HG03039 (cell line): ENCODE measurements around the gene LRP1B.
"Not testable (repeated sequence)": the region's sequence is repeated elsewhere in the genome, so short reads cannot be mapped to it uniquely, and the experiment has no call there.

Experiments
- ATAC-seq: cut with Tn5 transposase; IDR thresholded peaks from one replicate; pipeline ENCODE4 v1.9.1; 2021; ENCODE audit warnings: mild to moderate bottlenecking, moderate library complexity; ENCODE audit not compliant: unreplicated experiment

The LRP1B gene

DNA sequence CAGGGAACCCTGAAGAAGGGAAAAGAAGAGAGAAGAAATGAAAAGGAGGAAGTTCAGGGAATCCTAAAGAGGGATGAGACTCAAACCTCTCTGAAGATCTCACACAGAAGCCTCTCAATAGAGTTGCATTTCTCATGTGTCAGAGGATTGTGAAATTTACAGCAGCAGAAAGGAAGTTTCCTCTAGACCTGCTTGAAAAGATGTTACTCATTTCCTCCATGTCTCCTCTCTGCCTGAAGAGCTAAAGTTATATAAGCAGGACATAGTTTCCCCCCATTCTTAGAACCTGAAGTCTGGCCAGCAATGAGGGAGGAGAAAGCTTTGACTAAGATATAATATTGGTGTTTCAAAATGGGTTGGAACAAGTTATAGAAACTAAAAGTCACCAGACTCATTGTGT is 1155.6 kb downstream of the LRP1B start:
- no peak for ATAC-seq

GRCh38 chr2:140972724-140973123 is 1158.1 kb downstream of the LRP1B start:
- ATAC-seq: no peak

- not testable (repeated sequence) for ATAC-seq
Measured at GRCh38 chr2:140964324-140964723, 1166.5 kb downstream of the LRP1B start.

DNA sequence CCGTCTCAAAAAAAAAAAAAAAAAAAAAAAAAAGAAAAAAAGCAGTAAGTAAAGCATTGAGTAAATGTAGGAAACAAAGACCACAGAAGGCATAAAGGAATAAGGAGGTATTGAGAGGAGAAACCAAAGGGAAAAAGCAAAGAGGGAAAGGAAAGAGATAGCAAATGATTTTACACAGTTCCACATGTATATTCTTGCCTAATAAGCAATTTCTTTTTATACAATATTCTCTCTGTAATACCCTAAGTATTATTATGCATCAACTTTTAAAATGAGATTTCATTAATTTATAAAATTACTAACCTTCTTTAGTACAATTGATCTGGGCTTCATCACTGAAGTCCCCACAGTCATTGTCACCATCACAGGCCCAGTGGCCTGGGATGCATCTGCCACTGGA is 1180.9 kb downstream of the LRP1B start:
- no peak for ATAC-seq

DNA sequence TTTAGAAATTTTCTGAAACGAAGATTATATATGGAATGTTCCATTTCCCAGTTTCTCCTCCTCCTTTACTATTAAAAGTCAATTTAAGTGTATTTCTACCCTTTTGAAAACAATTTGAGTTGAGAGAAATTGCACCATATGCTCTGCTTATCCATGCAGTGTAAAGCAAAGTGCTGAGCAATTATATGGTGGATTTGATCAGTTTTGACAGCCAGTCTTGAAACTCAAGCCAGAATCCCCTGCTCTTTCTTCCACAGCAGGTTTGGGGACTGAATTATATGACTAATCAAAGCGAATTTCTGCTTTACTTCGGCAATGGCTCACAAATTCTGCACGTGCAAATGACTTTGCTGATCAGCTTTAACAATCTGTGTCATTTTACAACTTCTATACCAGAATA is 1183.6 kb downstream of the LRP1B start:
- no peak for ATAC-seq

DNA sequence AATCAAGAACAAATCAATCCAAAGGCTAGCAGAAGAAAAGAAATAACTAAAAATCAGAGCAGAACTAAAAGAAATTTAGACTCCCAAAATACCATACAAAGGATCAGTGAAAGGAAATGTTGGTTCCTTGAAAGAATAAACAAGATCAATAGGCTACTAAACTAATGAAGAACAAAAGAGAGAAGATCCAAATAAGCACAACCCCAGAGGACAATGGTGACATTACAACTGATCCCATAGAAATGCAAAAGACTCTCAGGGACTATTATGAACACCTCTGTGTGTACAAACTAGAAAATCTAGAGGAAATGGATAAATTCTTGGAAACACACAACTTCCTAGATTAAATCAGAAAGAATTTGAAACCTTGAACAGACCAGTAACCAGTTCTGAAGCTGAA is 1186.9 kb downstream of the LRP1B start:
- ATAC-seq: no peak

DNA sequence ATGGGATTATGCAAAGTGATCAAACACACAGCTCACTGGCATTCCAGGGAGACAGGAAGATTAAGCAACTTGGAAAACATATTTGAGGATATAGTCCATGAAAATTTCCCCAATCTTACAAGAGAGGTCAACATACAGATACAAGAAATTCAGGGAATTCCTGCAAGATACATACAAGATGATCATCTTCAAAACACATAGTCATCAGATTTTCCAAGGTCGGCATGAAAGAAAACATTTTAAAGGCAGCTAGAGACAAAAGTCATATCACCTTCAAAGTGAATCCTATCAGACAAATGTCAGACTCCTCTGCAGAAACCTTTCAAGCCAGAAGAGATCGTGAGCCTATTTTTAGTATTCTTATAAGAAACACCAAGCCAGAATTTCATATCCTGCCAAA is 1188.5 kb downstream of the LRP1B start:
- ATAC-seq: no peak

GRCh38 chr2:140929849-140930248 is 1201.0 kb downstream of the LRP1B start:
- no peak for ATAC-seq

- no peak for ATAC-seq
Measured at GRCh38 chr2:140918426-140918825, 1212.4 kb downstream of the LRP1B start.

- ATAC-seq: no peak
Measured at GRCh38 chr2:140916410-140916809, 1214.4 kb downstream of the LRP1B start.

DNA sequence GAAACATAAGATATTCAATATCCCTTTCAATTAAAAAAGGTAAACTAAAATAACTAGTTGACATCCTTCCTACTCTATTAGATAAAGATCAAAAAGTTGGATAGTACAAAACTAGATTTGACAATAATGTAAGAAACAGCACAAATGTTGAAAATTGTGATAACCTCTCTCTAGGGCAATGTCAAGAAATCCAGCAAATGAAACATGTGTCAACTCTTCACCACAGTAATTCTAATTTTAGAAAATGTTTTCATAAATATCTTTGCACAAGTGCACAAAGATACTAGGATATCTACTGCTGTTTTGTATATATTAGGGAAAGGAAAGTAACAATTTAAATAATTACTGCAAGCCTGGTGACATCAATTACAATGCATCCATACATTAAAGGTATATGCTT is 1220.1 kb downstream of the LRP1B start:
- no peak for ATAC-seq

DNA sequence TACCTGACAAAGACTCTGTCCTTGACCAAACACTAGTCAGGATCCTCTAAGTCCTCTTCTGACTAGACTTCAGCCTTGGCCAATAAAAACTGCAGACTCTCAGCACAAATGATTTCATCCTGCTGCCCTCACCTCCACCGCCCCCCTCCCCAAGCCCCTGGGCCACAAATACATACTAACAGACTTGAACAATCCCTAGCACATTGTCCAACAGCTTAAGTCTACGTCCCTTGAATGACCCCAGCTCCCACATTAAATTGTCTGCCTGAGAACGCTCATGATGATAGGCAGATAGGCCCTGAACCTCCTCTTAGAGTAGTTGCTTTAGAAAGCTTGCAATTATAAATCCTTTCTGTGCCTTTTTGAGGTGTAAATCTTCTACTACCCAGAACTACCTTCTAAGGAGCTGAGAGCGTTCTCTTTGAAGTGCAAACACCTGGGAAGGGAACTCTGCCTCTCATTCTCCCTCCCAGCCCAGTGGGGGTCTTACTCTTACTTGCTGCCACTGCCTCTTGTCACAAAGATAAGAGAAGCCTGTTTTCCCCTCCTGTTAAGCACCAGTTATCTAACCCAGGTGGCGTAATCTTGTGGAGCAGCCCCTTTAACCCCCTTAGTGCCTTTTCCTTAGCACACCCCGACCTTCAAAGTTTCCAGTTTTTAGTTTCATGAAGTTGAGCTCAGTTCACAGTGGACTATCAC is 1225.6 kb downstream of the LRP1B start:
- ATAC-seq: no peak

- no peak for ATAC-seq
Measured at GRCh38 chr2:140895378-140895777, 1235.4 kb downstream of the LRP1B start.

DNA sequence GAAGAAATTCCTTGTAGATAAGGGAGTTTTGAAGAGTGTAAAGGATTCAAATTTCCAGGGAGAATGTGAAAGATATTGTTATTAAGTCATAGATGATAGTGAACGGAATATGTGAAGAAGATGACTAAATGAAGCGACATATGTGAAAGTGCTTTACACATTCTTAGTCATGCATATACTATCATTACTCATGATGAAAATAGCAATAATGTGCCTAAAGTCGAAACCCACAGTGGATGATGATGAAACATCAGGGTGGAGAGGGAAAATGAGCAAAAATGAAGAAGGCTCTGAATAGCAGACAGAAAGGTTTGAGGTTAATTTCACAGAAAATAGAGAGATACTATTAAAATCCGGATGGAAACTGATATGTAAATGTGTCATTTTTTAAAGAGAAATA is 1237.1 kb downstream of the LRP1B start:
- ATAC-seq: no peak

DNA sequence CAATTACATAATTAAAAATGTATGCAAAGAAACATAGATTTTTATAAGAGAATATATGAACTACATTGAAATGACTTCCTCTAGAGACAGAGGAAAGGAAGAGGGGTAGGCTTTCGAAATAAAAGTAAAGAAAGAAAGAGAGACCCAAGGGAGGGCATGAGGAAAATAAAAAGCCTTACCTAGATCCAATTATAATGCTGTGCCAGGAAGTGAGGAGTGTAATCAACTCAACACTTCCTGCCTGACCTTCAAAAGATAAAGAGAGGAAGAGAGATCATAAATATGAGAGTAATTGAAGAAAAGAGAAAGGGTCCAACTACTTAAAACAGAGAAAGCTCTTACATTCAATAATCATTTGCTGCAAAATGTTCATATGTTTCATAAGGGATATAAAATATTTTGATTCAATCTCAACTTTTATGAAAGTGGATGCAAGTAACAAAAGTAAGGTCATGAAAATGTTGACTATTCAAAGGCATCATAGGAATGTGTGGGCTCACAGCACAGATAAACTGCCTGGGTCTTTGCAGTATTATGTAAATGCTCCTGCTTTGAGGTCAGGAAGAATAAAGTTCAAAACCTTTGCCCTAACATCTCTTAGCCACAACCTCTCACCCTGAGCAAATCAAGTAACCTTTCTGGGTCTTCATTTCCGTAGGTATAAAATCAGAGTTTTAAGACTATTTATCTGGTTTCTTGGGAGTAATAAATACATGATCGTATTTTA is 1237.7 kb downstream of the LRP1B start:
- ATAC-seq: no peak

- no peak for ATAC-seq
Measured at GRCh38 chr2:140892436-140892835, 1238.4 kb downstream of the LRP1B start.

DNA sequence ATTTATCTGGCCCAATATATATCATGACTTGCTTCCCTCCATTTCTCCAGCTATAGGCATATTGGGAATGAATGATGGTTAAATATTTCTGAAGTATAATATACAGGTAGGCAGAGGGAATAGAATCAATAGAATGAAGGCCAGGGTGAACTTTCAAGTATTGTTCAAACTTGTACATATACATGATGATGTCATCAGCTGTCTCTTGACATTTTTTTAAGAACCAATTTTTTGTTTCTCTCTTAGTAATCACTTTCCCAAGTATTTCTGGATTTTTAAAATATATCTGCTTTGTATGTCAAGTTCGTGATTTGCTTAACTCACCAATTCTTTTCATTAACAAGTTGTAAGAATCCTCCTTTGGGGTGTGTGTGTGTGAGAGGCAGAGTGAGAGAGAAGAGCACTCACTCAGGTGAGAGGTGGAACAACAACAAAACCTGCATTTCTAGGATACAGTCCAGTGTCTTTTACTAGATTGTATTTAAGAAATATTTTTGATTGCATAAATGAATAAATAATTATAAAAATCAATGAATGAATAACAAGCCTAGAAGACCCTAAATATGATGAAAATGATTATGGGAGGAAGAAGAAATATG is 1239.1 kb downstream of the LRP1B start:
- no peak for ATAC-seq

- no peak for ATAC-seq
Measured at GRCh38 chr2:140882671-140883620, 1247.9 kb downstream of the LRP1B start.

DNA sequence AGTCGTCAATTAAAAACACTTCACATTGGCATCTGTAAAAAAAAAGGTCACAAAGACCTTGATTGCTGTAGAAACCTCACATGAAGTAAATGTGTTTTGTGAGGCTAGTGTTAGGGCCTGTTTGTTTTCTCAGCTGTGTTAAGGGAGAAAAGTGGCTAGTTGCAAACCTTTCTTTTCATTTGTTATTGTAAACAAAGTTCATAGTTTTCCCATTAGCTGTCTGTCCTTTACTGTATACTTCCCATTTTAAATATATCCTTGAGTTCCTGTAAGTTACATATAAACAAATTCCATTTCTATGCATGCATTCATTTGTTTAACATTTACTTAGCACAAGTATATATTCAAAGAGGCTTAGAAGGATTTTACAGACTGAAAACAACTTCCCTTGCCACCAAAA is 1250.2 kb downstream of the LRP1B start:
- no peak for ATAC-seq

DNA sequence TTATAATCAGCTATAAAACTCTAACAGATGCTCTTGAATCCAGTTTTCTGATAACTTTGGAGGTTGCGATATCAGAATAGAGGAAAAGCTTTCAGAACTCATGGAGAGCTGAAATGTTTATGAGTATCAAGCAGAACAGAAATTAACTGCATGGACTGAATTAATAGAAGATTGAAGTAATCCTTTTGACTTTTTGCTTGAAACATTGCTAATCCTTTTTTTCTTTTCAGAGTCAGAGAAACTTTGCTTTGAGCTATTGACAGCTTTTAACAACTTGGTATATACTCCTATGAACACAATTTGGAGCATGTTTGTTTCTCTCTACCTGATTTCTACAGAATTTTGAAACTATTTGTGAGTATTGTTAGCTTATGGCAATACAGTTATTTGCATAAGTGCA is 1254.8 kb downstream of the LRP1B start:
- ATAC-seq: no peak

- no peak for ATAC-seq
Measured at GRCh38 chr2:140873915-140874531, 1256.8 kb downstream of the LRP1B start.
